Parathyroid adenoma (tissue), 2 donors: ENCODE measurements around the gene SGIP1.

Experiments used
- H2AFZ ChIP-seq: fragments of 300-600 bp; sonication (generic); one replicate; pipeline ENCODE4 v1.7.0; 2017; ENCODE audit warnings: antibody characterized with exemption, mild to moderate bottlenecking
- H3K27ac ChIP-seq: fragments of 300-600 bp; sonication (generic); one replicate; pipeline ENCODE4 v1.7.0; 2017
- H3K27me3 ChIP-seq: fragments of 300-600 bp; sonication (generic); one replicate; pipeline ENCODE4 v1.7.0; 2017; ENCODE audit warnings: low read length; ENCODE audit not compliant: control insufficient read depth, insufficient read depth
- H3K36me3 ChIP-seq: fragments of 300-600 bp; sonication (generic); one replicate; pipeline ENCODE4 v1.7.0; 2017; ENCODE audit warnings: low read length; ENCODE audit not compliant: control insufficient read depth, insufficient read depth
- H3K4me1 ChIP-seq: fragments of 300-600 bp; sonication (generic); one replicate; pipeline ENCODE4 v1.7.0; 2017; ENCODE audit warnings: control low read depth
- H3K4me2 ChIP-seq: fragments of 300-600 bp; sonication (generic); one replicate; pipeline ENCODE4 v1.7.0; 2017; ENCODE audit warnings: low read length
- H3K4me3 ChIP-seq: fragments of 300-600 bp; sonication (generic); one replicate; pipeline ENCODE4 v1.7.0; 2017; ENCODE audit warnings: low read depth, low read length
- H3K79me2 ChIP-seq: fragments of 300-600 bp; sonication (generic); one replicate; pipeline ENCODE4 v1.7.0; 2017; ENCODE audit warnings: control low read depth
- H3K9ac ChIP-seq: fragments of 300-600 bp; sonication (generic); one replicate; pipeline ENCODE4 v1.7.0; 2017; ENCODE audit warnings: mild to moderate bottlenecking
- H3K9me3 ChIP-seq: fragments of 300-600 bp; sonication (generic); one replicate; pipeline ENCODE4 v1.7.0; 2017; ENCODE audit warnings: low read length; ENCODE audit not compliant: control insufficient read depth
- CTCF ChIP-seq: fragments of 300-600 bp; sonication (generic); IDR thresholded peaks from one replicate; pipeline ENCODE4 v1.7.0; 2017; ENCODE audit warnings: antibody characterized with exemption, mild to moderate bottlenecking
- donor health status: primary hyperparathyroidism.

SGIP1 gene

DNA sequence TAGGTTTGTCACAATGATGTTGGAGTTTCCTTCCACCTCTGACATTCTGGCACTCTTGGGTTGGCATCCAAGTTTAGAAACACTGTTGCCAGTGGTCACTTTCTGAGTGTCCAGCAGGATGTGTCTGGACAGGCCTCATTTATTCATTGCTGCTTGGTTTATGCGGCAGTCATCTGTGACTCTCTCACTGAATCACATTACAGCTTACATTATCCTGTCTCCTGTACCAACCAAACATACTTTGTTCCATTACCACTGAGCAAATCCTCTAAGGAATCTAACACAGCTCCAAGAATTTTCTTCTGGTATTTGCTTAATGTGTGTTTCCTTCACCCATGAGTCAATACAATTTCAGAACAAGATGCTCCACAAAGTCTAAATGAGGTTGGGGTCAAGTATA is 19.9 kb downstream of the SGIP1 start:
- Histone ChIP-seq H2AFZ (no peak overlapping the region), H3K4me3 (no peak overlapping the region), H3K79me2 (no peaks in the 10 kb centered on the region), H3K36me3 (no peaks in the 10 kb centered on the region), H3K27ac (no peak overlapping the region), H3K4me1 (no peaks in the 10 kb centered on the region), H3K4me2 (no peak overlapping the region), H3K9ac (no peak overlapping the region), H3K9me3 (no peaks in the 10 kb centered on the region), H3K27me3 (no peaks in the 10 kb centered on the region)
- TF ChIP-seq CTCF = no peak

- Histone ChIP-seq H3K27me3 (no peaks in the 10 kb centered on the region), H3K4me1 (no peaks in the 10 kb centered on the region), H2AFZ (no peak overlapping the region), H3K27ac (no peak overlapping the region), H3K4me2 (no peak overlapping the region), H3K4me3 (no peak overlapping the region), H3K9ac (no peak overlapping the region), H3K9me3 (no peaks in the 10 kb centered on the region), H3K79me2 (no peaks in the 10 kb centered on the region), H3K36me3 (no peaks in the 10 kb centered on the region)
- TF ChIP-seq CTCF = no peak
Observed at GRCh38 chr1:66556161-66556611, 22.2 kb downstream of the SGIP1 start.

GRCh38 chr1:66557157-66557556 is 23.2 kb downstream of the SGIP1 start:
- no peak overlapping the region for H3K4me3 ChIP-seq
- no peaks in the 10 kb centered on the region for H3K79me2 ChIP-seq
- no peaks in the 10 kb centered on the region for H3K27me3 ChIP-seq
- no peaks in the 10 kb centered on the region for H3K4me1 ChIP-seq
- TF ChIP-seq CTCF = no peak
- H3K4me2 ChIP-seq = no peak overlapping the region
- no peak overlapping the region for H3K27ac ChIP-seq
- H3K9ac ChIP-seq = no peak overlapping the region
- no peak overlapping the region for H2AFZ ChIP-seq
- no peaks in the 10 kb centered on the region for H3K9me3 ChIP-seq
- H3K36me3 ChIP-seq = no peaks in the 10 kb centered on the region

DNA sequence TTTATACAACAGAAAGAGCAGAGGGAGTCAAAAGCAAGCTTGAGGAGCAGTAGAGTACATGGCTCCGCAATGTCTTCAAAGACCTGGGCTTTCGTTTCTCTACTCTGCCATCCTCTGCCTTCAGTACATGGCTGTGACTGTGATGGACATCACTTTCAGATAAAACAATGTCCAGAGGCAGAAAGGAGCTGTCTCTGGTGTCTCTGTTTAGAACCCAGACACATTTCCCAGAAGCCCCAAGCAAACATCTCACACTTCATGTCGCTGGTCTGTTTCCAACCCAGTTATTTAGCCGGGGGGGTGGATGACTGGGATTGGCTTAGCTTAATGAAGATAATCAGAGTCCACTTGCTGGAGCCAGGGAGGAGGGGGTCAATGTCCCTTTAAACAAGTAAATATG is 25.6 kb downstream of the SGIP1 start:
- H3K36me3 ChIP-seq = no peaks in the 10 kb centered on the region
- no peaks in the 10 kb centered on the region for H3K79me2 ChIP-seq
- no peaks in the 10 kb centered on the region for H3K4me1 ChIP-seq
- no peak overlapping the region for H3K4me2 ChIP-seq
- H3K4me3 ChIP-seq = no peak overlapping the region
- TF ChIP-seq CTCF = no peak
- no peak overlapping the region for H3K27ac ChIP-seq
- H3K9ac ChIP-seq = no peak overlapping the region
- no peak overlapping the region for H2AFZ ChIP-seq
- no peaks in the 10 kb centered on the region for H3K9me3 ChIP-seq
- no peaks in the 10 kb centered on the region for H3K27me3 ChIP-seq

- Histone ChIP-seq H3K4me3 (no peak overlapping the region), H3K9me3 (no peaks in the 10 kb centered on the region), H3K27ac (no peak overlapping the region), H3K4me1 (no peaks in the 10 kb centered on the region), H3K79me2 (no peaks in the 10 kb centered on the region), H3K9ac (no peak overlapping the region), H3K4me2 (no peak overlapping the region), H3K36me3 (no peaks in the 10 kb centered on the region), H3K27me3 (no peaks in the 10 kb centered on the region), H2AFZ (no peak overlapping the region)
- no peak for TF ChIP-seq CTCF
Observed at GRCh38 chr1:66562561-66562960, 28.6 kb downstream of the SGIP1 start.
